OCI-LY7 (cell line): ENCODE data around the gene SHISAL1.

ENCODE experiments used
- EZH2phosphoT487 ChIP-seq: fragments of 200-600 bp; sonication (generic); IDR thresholded peaks from 2 replicates; pipeline ENCODE4 v1.6.1; 2018; ENCODE audit warnings: low read depth, borderline replicate concordance, mild to moderate bottlenecking, mixed run types, antibody characterized with exemption, low read length, moderate library complexity, mixed read lengths
- TF ChIP-seq, protein P1 (sequence below): fragments of 200-600 bp; sonication (generic); conservative IDR thresholded peaks from 2 replicates; pipeline ENCODE4 v1.5.1; 2014; ENCODE audit warnings: mild to moderate bottlenecking, antibody characterized with exemption, low read length, moderate library complexity, mixed read lengths

GRCh38 chr22:44200855-44201550, 111.7 kb downstream of the SHISAL1 start:
- TF ChIP-seq, protein P1, sequence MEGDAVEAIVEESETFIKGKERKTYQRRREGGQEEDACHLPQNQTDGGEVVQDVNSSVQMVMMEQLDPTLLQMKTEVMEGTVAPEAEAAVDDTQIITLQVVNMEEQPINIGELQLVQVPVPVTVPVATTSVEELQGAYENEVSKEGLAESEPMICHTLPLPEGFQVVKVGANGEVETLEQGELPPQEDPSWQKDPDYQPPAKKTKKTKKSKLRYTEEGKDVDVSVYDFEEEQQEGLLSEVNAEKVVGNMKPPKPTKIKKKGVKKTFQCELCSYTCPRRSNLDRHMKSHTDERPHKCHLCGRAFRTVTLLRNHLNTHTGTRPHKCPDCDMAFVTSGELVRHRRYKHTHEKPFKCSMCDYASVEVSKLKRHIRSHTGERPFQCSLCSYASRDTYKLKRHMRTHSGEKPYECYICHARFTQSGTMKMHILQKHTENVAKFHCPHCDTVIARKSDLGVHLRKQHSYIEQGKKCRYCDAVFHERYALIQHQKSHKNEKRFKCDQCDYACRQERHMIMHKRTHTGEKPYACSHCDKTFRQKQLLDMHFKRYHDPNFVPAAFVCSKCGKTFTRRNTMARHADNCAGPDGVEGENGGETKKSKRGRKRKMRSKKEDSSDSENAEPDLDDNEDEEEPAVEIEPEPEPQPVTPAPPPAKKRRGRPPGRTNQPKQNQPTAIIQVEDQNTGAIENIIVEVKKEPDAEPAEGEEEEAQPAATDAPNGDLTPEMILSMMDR = no peak
- TF ChIP-seq EZH2phosphoT487 = no peak
